Measurements from ENCODE around the gene OAT.

The OAT gene

DNA sequence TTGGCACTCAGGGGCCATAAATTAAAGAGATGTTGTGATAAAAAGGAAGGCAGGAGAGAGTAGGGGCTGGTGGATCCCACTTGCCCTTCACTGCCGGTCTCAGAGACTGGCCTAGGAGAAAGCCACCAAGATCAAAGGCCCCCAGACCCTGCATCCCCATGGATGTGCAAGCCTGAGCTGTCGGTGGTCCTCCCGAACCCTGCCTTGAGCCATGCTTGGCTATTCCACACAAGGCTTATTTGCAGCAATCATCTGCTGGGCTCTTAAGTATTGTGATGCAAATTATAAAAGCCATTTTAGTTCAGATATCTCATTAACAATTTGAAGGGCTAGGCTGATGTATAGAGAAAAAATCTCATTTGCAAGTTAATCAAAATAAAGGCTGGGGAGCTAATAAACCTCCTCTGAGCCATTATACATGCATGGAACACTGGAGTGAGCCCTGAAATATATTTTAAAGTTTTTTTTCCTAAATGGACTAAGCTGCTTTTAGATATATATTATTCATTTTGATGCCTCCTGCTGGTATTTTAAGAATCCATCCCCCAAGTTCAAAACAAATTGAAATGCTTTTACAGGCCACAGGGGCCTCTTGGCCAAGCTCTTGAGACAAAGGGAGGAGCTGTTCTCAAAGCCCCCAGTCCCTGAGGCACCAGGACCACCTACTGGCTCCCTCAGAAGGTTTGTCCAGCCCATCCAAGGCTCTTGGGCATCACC is 28.1 kb downstream of the OAT start:
- no peak overlapping the region for H3K27ac ChIP-seq (ENCODE audit: low read length)

DNA sequence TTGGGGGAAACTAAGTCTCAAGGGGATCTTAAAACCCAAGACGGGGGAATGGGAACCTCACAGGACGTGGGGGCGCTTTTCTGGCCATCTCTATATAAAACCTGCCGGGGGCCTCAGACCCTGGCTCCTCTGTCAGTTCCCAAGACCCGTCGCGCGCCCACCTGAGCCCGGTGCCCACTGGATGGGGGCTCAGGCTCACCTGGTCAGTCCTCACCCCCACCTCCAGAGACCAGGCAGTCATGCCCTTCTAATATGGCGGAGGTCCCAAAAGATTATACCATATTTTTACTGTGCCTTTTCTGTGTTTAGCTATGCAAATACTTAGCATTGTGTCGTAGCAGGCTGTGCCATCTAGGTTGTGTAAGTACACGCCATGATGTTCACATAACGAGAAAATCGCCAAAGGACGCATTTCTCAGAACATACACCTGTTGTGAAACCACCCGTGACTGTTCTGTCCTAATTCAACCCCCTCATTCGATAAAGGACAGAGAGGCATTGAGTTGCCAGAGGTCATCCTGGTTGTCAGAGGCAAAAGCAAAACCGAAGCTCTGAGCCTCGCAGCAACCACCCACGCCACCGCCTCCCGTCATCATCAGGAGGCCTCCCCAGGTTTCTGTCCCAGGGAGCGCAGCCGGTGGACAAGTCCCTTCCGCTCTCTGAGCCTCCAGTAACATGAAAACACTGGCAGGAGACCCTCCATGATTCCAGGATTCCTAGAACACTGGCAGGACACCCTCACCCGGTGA is 28.9 kb downstream of the OAT start:
- Histone ChIP-seq H3K27me3 (ENCODE audit: control insufficient read depth, insufficient read depth, low read length) (no peaks in the 10 kb centered on the region), H3K4me3 (ENCODE audit: low read length) (no peak overlapping the region), H3K27ac (ENCODE audit: low read length) (no peak overlapping the region), H3K4me1 (ENCODE audit: control insufficient read depth, low read depth, low read length) (no peaks in the 10 kb centered on the region), H3K9ac (ENCODE audit: low read length) (no peak overlapping the region), H3K36me3 (ENCODE audit: control insufficient read depth, low read depth, low read length) (no peaks in the 10 kb centered on the region), H3K9me3 (ENCODE audit: control insufficient read depth, low read depth, low read length) (no peaks in the 10 kb centered on the region)

More for the DNA sequence above, 28.1 kb downstream of the OAT start:
- Histone ChIP-seq H3K4me1 (ENCODE audit: control insufficient read depth, low read depth, low read length) (no peaks in the 10 kb centered on the region), H3K9me3 (ENCODE audit: control insufficient read depth, low read depth, low read length) (no peaks in the 10 kb centered on the region), H3K9ac (ENCODE audit: low read length) (no peak overlapping the region), H3K36me3 (ENCODE audit: control insufficient read depth, low read depth, low read length) (no peaks in the 10 kb centered on the region), H3K4me3 (ENCODE audit: low read length) (no peak overlapping the region), H3K27me3 (ENCODE audit: control insufficient read depth, insufficient read depth, low read length) (no peaks in the 10 kb centered on the region)

DNA sequence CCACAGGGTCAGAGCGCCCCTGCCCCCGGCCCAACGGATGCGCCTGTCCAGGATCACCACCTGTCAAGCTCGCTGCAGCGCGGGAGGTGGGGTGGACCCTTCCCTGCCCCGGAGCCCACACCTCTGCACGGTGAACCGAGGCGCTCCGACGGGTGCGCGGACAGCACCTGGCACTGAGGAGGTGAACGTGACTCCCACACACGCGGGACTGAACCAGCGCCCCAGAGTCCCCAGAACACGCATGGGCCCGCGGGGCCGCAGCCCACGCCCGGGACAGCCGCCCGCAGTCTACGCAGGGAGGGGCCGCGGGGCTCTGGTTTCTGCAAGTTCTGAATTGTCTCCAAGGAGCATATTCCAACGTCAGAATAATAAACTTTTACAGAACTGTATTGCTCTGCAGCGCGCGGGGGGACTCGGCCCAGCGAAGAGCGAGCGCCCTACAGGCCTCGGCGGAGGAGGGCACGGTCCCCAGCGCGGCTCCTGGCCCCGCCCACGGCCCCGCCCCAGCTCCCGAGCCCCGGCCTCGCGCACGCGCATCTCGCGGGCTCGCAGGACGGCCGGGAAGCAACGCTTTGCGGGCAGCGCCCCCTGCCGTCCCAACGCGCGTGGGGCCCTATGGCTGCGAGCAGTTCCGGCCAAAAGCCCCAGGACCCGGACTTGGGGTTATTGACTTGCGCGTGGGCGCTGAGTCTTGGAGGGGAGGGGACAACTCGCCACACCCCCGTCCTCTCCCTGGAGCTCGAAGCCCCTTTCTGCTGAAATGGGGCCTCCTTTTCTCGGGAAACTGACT is 29.7 kb downstream of the OAT start:
- Histone ChIP-seq H3K9ac (ENCODE audit: low read length) (no peak overlapping the region), H3K27me3 (ENCODE audit: control insufficient read depth, insufficient read depth, low read length) (no peaks in the 10 kb centered on the region), H3K36me3 (ENCODE audit: control insufficient read depth, low read depth, low read length) (no peaks in the 10 kb centered on the region), H3K4me1 (ENCODE audit: control insufficient read depth, low read depth, low read length) (no peaks in the 10 kb centered on the region), H3K27ac (ENCODE audit: low read length) (no peak overlapping the region), H3K9me3 (ENCODE audit: control insufficient read depth, low read depth, low read length) (no peaks in the 10 kb centered on the region), H3K4me3 (ENCODE audit: low read length) (peak overlapping the region; percentile 46)

DNA sequence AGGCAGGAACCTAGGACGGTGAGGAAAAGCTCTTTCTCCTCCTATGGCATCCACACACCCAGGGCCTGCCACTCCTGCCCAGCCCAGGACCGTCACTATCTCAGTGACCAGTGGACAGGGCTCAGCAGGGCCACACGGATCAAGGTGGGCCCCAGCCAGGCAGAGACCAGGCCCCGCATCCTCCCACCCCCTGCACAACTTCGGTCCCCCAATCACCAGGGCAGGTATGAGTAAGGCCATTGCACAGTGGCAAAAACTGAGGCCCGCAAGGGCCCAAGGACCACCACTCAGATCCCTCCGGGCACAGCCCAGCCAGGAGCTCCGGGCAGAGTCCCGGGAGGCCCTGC is 30.3 kb downstream of the OAT start:
- H3K9me3 ChIP-seq (ENCODE audit: control insufficient read depth, low read depth, low read length) = no peaks in the 10 kb centered on the region
- no peak overlapping the region for H3K27ac ChIP-seq (ENCODE audit: low read length)

GRCh38 chr10:124387078-124387874 is 31.4 kb downstream of the OAT start:
- Histone ChIP-seq H3K27me3 (ENCODE audit: control insufficient read depth, insufficient read depth, low read length) (no peaks in the 10 kb centered on the region), H3K4me1 (ENCODE audit: control insufficient read depth, low read depth, low read length) (no peaks in the 10 kb centered on the region), H3K9me3 (ENCODE audit: control insufficient read depth, low read depth, low read length) (no peaks in the 10 kb centered on the region), H3K36me3 (ENCODE audit: control insufficient read depth, low read depth, low read length) (no peaks in the 10 kb centered on the region), H3K27ac (ENCODE audit: low read length) (no peak overlapping the region), H3K9ac (ENCODE audit: low read length) (no peak overlapping the region), H3K4me3 (ENCODE audit: low read length) (no peak overlapping the region)

More for the DNA sequence above, 30.3 kb downstream of the OAT start:
- Histone ChIP-seq H3K9ac (ENCODE audit: low read length) (no peak overlapping the region), H3K36me3 (ENCODE audit: control insufficient read depth, low read depth, low read length) (no peaks in the 10 kb centered on the region), H3K4me1 (ENCODE audit: control insufficient read depth, low read depth, low read length) (no peaks in the 10 kb centered on the region), H3K27me3 (ENCODE audit: control insufficient read depth, insufficient read depth, low read length) (no peaks in the 10 kb centered on the region), H3K4me3 (ENCODE audit: low read length) (no peak overlapping the region)

DNA sequence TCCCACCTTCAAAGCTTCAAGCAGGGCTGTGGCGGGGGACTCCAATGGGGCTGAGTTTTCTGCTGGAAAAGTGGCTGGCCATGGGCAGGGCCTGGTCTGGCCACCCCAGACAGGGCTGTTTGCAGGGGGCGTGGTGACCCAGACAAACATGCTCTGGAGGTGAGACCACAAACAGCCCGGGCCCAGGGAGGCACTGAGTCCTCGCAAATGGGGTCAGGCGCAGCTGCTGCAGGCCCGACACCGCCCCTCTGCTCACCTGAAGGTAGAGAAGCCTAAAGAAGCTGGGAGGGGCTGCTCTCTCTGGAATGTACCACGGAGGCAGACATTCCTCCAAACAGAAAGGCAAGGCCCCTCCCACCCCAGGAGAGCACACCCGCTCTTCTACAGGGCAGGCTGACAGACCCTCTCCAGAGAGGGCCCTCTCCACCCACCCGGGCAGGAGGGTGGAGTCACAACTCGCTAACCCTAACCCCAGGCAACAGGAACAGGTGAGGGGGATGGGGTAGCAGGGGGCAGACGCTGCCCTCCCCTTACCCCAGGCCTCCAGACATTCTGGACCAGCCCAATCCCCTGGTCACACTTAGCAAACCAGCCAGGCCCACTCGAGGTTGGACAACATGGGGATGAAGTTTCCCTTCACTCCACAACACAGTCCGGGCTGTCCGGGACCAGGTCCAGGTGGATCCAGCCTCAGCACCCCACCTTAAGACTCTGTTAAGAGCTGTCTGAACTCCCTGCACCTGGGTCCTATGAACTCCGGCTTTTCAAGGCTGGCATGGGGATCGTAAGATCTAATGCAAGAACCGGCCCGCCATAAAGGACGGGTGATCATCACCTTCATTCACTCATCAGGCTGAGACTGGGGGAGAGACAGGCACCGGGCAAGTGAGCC is 32.3 kb downstream of the OAT start:
- H3K9me3 ChIP-seq (ENCODE audit: control insufficient read depth, low read depth, low read length) = no peaks in the 10 kb centered on the region
- no peaks in the 10 kb centered on the region for H3K36me3 ChIP-seq (ENCODE audit: control insufficient read depth, low read depth, low read length)
- H3K4me1 ChIP-seq (ENCODE audit: control insufficient read depth, low read depth, low read length) = no peaks in the 10 kb centered on the region
- no peak overlapping the region for H3K9ac ChIP-seq (ENCODE audit: low read length)
- no peaks in the 10 kb centered on the region for H3K27me3 ChIP-seq (ENCODE audit: control insufficient read depth, insufficient read depth, low read length)
- no peak overlapping the region for H3K27ac ChIP-seq (ENCODE audit: low read length)
- H3K4me3 ChIP-seq (ENCODE audit: low read length) = no peak overlapping the region

DNA sequence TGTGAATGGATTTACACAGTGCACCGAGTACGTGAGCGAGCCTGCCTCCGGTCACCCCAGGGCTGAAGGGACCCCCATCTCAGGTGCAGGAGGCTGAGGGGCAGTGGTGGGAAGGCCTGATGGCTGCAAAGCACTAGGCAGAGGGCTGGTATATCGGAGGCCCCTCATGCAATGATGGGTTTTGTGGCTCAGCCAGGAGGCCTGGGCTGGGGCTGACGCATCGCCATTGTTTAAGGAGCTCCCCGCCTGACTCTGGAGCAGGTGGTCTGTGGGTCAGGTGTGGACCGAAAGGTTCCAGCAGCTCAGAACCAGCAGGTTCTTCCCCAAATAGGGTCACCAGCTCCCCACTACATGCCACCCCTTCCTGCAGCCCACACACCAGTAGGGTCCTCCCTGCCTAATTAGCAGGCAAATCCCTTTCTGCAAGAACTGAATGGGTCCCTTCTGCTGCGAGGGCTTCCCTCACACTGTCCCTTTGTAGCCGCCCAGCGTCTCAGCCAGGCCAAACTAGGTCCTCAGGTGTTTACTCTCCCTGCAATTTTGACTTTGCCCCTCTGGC is 33.0 kb downstream of the OAT start:
- H3K4me1 ChIP-seq (ENCODE audit: control insufficient read depth, low read depth, low read length) = no peaks in the 10 kb centered on the region
- H3K27me3 ChIP-seq (ENCODE audit: control insufficient read depth, insufficient read depth, low read length) = no peaks in the 10 kb centered on the region
- no peak overlapping the region for H3K9ac ChIP-seq (ENCODE audit: low read length)
- no peak overlapping the region for H3K27ac ChIP-seq (ENCODE audit: low read length)
- H3K9me3 ChIP-seq (ENCODE audit: control insufficient read depth, low read depth, low read length) = no peaks in the 10 kb centered on the region
- no peak overlapping the region for H3K4me3 ChIP-seq (ENCODE audit: low read length)
- H3K36me3 ChIP-seq (ENCODE audit: control insufficient read depth, low read depth, low read length) = no peaks in the 10 kb centered on the region

DNA sequence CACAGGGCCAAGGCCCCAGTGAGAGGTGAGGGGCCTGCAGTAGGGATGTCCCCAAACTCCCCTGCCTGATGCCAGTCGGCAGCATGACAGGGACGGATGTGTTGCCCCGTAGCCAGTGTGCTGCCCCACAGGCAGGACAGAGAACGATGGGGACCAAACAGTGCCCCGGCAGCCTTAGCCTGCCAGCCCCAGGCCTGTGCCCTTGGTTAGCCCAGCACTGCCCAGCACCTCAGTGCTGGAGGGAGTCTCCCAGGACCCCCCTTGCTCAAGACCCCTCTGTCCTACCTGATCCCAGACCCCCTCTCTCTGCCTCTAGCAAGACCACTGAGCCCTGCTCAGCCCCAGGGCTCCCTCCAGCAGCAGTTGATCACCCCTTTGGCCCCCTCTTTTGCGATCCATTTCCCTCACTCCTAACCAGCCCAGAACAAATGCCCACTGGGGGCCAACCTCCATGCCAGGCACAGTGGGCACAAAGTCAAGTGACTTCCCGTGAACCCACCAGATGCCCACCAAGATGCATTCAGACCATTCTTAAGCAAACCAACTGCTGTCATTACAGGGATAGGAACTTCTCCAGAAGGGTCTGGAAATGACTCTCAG is 34.0 kb downstream of the OAT start:
- no peaks in the 10 kb centered on the region for H3K27me3 ChIP-seq (ENCODE audit: control insufficient read depth, insufficient read depth, low read length)

DNA sequence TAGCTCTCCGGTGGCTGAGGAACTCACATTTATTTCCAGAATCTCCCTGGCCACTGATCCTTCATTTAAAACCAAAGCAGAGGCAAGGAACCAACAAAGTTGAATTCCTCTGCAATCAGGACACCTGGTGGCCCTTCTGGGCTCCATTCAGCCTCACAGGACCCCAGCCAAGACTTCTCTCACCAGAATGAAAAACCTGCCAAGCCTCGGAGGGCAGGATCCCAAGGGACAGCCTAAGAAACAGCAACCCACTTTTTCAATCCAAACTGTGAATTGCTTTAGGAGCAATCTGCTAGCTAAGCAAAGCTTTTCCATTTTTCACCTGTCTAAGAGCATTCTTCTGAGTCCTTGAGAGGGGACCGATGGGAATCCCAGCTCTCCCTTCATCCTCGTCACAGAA is 34.6 kb downstream of the OAT start:
- H3K9ac ChIP-seq (ENCODE audit: low read length) = no peak overlapping the region
- no peak overlapping the region for H3K27ac ChIP-seq (ENCODE audit: low read length)
- H3K4me1 ChIP-seq (ENCODE audit: control insufficient read depth, low read depth, low read length) = peaks cover 3% of the 10 kb centered on the region
- H3K27me3 ChIP-seq (ENCODE audit: control insufficient read depth, insufficient read depth, low read length) = no peaks in the 10 kb centered on the region
- H3K36me3 ChIP-seq (ENCODE audit: control insufficient read depth, low read depth, low read length) = no peaks in the 10 kb centered on the region
- no peak overlapping the region for H3K4me3 ChIP-seq (ENCODE audit: low read length)
- no peaks in the 10 kb centered on the region for H3K9me3 ChIP-seq (ENCODE audit: control insufficient read depth, low read depth, low read length)

More for the DNA sequence above, 34.0 kb downstream of the OAT start:
- Histone ChIP-seq H3K4me1 (ENCODE audit: control insufficient read depth, low read depth, low read length) (no peaks in the 10 kb centered on the region), H3K4me3 (ENCODE audit: low read length) (no peak overlapping the region), H3K27ac (ENCODE audit: low read length) (no peak overlapping the region), H3K36me3 (ENCODE audit: control insufficient read depth, low read depth, low read length) (no peaks in the 10 kb centered on the region), H3K9ac (ENCODE audit: low read length) (no peak overlapping the region), H3K9me3 (ENCODE audit: control insufficient read depth, low read depth, low read length) (no peaks in the 10 kb centered on the region)

DNA sequence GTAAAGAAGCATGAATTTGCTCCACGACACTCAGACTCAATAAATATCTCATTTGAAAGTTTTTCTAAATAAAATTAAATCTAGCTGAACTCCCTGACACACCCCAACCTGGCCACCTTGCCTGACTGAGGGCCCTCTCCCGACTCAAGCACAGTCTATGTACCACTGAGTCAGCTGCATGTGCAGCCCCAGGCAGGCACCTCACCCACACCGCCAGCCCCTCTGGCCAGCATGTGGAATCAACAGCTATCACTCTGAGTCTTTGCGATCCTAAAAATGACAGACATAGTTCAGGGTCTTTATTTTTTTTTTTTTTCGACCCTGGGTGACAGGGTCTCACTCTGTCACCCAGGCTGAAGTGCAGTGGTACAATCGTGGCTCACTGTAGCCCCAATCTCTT is 35.2 kb downstream of the OAT start:
- Histone ChIP-seq H3K9ac (ENCODE audit: low read length) (no peak overlapping the region), H3K4me1 (ENCODE audit: control insufficient read depth, low read depth, low read length) (peaks cover 6% of the 10 kb centered on the region), H3K27ac (ENCODE audit: low read length) (no peak overlapping the region), H3K9me3 (ENCODE audit: control insufficient read depth, low read depth, low read length) (no peaks in the 10 kb centered on the region), H3K27me3 (ENCODE audit: control insufficient read depth, insufficient read depth, low read length) (no peaks in the 10 kb centered on the region), H3K4me3 (ENCODE audit: low read length) (no peak overlapping the region), H3K36me3 (ENCODE audit: control insufficient read depth, low read depth, low read length) (no peaks in the 10 kb centered on the region)
